Spinal cord (tissue), 10 donors: ENCODE results near the gene AGPAT4. TPM values are rescaled to one million over a fixed set of nuclear protein-coding genes. Genes with fewer than 3 reads are reported as not detected.

Experiments used
- DNase-seq, 6 donors: peaks; one replicate each; pipeline versions ENCODE4 v3.0.0 to v3.0.0-alpha.2; 2013 to 2015; ENCODE audit warnings: low spot score in 6 of 6, low read depth in 4 of 6
- H3K27ac ChIP-seq: one replicate; pipeline ENCODE4 v1.5.1; 2013; ENCODE audit warnings: low read depth, low read length, control low read depth
- H3K27me3 ChIP-seq: one replicate; pipeline ENCODE4 v1.6.1; 2013; ENCODE audit warnings: low read length; ENCODE audit not compliant: control insufficient read depth, insufficient read depth
- H3K36me3 ChIP-seq: one replicate; pipeline ENCODE4 v1.6.1; 2013; ENCODE audit warnings: low read length; ENCODE audit not compliant: control insufficient read depth, insufficient read depth
- H3K4me1 ChIP-seq: one replicate; pipeline ENCODE4 v1.6.1; 2013; ENCODE audit warnings: low read length; ENCODE audit not compliant: control insufficient read depth, insufficient read depth
- H3K4me3 ChIP-seq: one replicate; pipeline ENCODE4 v1.5.1; 2013; ENCODE audit warnings: low read depth, low read length, control low read depth
- H3K9me3 ChIP-seq: one replicate; pipeline ENCODE4 v1.6.1; 2013; ENCODE audit warnings: low read length; ENCODE audit not compliant: control insufficient read depth, insufficient read depth
- WGBS: methylation state at CpG from one replicate; pipeline ENCODE4 v1.1.5; 2013; ENCODE audit warnings: missing lambda C conversion rate; ENCODE audit not compliant: insufficient coverage; 5-methylcytosine and 5-hydroxymethylcytosine counted together
- polyA plus RNA-seq, 2 donors: library from polyadenylated mRNA; unstranded; fragments of 120-200 nt; gene quantifications; one replicate each; pipeline ENCODE4 v1.2.1, GENCODE V29; 2013; ENCODE audit not compliant: insufficient read length in 2 of 2
- total RNA-seq, 2 donors: library from RNA; depleted of rRNA in 1 of 2; stranded (reverse); fragments of 120-200 nt in 1 of 2; fragments of >200 nt in 1 of 2; gene quantifications; one replicate each; pipeline versions ENCODE4 v1.2.3 to v1.2.4, GENCODE V29; 2013 to 2014
- donor health status: healthy.

The AGPAT4 gene
- total and polyA plus RNA-seq, 4 donors: 25.6 to 51.1 (median 40.0) TPM

- H3K27me3 ChIP-seq: no peaks in the 10 kb centered on the region
- H3K27ac ChIP-seq: no peak overlapping the region
- H3K9me3 ChIP-seq: no peaks in the 10 kb centered on the region
- no peak for DNase-seq
- H3K4me3 ChIP-seq: no peak overlapping the region
- no peaks in the 10 kb centered on the region for H3K4me1 ChIP-seq
- H3K36me3 ChIP-seq: peaks cover 38% of the 10 kb centered on the region
Measured at GRCh38 chr6:161104966-161105365, 168.9 kb downstream of the AGPAT4 start.

GRCh38 chr6:161103475-161103874 is 170.4 kb downstream of the AGPAT4 start:
- no peak overlapping the region for H3K4me3 ChIP-seq
- 97% methylated on average over 4 of the region's 4 CpGs for WGBS
- no peaks in the 10 kb centered on the region for H3K9me3 ChIP-seq
- no peak overlapping the region for H3K27ac ChIP-seq
- no peak for DNase-seq
- no peaks in the 10 kb centered on the region for H3K27me3 ChIP-seq
- H3K36me3 ChIP-seq: peaks cover 33% of the 10 kb centered on the region
- no peaks in the 10 kb centered on the region for H3K4me1 ChIP-seq

- DNase-seq: peak in 5 of 6 donors; percentile 20 to 88 (median 39)
- Histone ChIP-seq H3K27me3 (no peaks in the 10 kb centered on the region), H3K36me3 (peaks cover 33% of the 10 kb centered on the region), H3K27ac (no peak overlapping the region), H3K4me3 (no peak overlapping the region), H3K4me1 (no peaks in the 10 kb centered on the region), H3K9me3 (no peaks in the 10 kb centered on the region)
- WGBS: 32% methylated on average over 3 of the region's 7 CpGs
Measured at GRCh38 chr6:161101517-161101916, 172.3 kb downstream of the AGPAT4 start.

- Histone ChIP-seq H3K4me1 (no peaks in the 10 kb centered on the region), H3K9me3 (no peaks in the 10 kb centered on the region), H3K4me3 (no peak overlapping the region), H3K27ac (no peak overlapping the region), H3K27me3 (no peaks in the 10 kb centered on the region), H3K36me3 (peaks cover 27% of the 10 kb centered on the region)
- 90% methylated on average over 3 of the region's 8 CpGs for WGBS
- no peak for DNase-seq
Measured at GRCh38 chr6:161100072-161100471, 173.8 kb downstream of the AGPAT4 start.

DNA sequence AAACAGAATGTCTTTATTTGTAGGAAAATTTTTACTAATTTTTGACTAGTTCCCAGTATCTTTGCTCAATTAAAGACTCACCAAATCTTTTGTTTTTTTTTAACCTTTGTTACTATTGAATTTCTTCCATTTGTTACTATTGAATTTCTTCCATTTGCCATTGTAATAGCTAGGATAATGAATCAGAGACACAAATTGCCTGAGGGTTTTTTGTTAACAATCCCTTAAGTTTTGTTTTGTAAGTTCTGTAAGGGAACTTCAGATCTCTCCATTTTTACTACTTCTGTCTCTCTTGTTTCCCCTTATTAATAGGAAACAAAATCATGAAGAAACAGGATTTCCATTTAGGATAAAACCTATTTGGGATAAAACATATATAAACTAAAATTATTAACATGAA is 177.9 kb downstream of the AGPAT4 start:
- H3K36me3 ChIP-seq: peaks cover 16% of the 10 kb centered on the region
- no peaks in the 10 kb centered on the region for H3K9me3 ChIP-seq
- no peaks in the 10 kb centered on the region for H3K4me1 ChIP-seq
- no peaks in the 10 kb centered on the region for H3K27me3 ChIP-seq
- no peak for DNase-seq
- no peak overlapping the region for H3K4me3 ChIP-seq
- H3K27ac ChIP-seq: no peak overlapping the region

DNA sequence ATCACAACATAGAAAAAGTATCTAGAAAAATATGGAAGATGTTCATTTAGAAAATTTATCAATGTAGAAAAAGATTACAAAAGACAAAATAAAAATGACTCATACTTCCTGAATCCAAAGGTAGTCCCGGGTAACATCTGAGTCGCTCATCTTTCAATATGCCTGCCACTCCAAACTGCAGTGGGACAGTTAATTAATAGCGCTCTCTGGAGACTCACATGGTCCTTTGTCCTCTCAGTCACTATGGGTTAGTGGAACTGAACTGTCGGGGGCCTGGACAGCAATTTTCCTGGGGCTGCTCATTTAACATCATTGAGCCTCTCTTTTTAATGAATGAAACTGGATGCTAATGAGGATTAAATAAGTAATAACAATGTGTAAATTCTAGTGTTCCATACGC is 178.9 kb downstream of the AGPAT4 start:
- H3K27me3 ChIP-seq: no peaks in the 10 kb centered on the region
- DNase-seq: peak in 1 of 6 donors; percentile 3
- no peak overlapping the region for H3K27ac ChIP-seq
- no peaks in the 10 kb centered on the region for H3K4me1 ChIP-seq
- no peaks in the 10 kb centered on the region for H3K9me3 ChIP-seq
- 50% methylated on average over 2 of the region's 5 CpGs for WGBS
- H3K36me3 ChIP-seq: peaks cover 16% of the 10 kb centered on the region
- no peak overlapping the region for H3K4me3 ChIP-seq

DNA sequence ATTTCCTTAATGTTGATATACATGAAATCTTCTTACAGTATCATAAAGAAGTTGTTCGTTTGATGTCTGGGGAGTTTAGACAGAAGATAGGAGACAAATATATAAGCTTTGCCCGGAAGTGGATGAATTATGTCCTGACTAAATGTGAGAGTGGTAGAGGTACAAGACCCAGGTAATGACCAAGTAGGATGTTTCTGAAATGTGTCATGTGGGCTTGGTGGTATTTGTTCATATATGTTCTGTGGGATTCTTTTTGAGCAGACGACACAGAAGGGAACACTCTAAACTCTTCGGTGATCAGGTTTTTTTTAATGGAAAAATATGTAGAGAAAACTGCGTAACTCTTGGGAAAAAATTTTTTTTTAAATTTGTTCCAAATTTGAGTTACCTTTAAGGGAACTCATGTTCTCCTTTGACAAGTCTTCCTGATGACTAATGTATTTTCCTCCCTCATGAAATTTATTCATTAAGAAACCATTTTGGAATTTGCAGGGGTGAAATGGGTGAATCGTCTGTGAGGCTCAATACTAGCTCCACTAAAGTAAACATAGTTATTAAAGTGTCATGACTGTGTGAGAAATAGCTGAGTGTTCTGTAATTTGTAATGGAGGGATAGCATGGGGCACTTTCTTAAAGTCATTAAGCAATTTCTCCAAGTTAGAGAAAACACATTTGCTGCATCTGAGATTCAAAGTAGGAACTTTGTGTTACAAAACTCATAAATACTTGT is 181.7 kb downstream of the AGPAT4 start:
- Histone ChIP-seq H3K27ac (no peak overlapping the region), H3K4me3 (no peak overlapping the region), H3K9me3 (no peaks in the 10 kb centered on the region), H3K4me1 (no peaks in the 10 kb centered on the region), H3K27me3 (no peaks in the 10 kb centered on the region), H3K36me3 (peaks cover 20% of the 10 kb centered on the region)
- DNase-seq: no peak
- WGBS: 96% methylated on average over 2 of the region's 6 CpGs

DNA sequence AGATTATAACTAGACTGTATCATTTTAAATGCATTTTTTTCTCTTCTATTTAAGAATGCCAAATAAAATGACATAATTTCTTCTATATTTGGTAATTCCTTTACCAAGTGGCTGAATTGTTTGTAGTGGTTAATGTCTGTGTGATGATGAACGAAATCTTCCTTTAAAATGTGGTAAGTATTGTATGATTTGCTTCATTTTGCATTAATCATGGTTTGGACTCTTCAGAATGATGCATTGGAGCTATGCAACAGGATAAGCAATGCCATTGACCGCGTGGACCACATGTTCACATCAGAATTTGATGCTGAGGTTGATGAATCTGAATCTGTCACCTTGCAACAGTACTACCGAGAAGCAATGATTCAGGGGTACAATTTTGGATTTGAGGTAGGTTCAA is 182.7 kb downstream of the AGPAT4 start:
- DNase-seq: no peak
- WGBS: 100% methylated on average over 4 of the region's 4 CpGs
- H3K4me3 ChIP-seq: no peak overlapping the region
- H3K36me3 ChIP-seq: peaks cover 22% of the 10 kb centered on the region
- H3K27ac ChIP-seq: no peak overlapping the region
- no peaks in the 10 kb centered on the region for H3K9me3 ChIP-seq
- no peaks in the 10 kb centered on the region for H3K27me3 ChIP-seq
- H3K4me1 ChIP-seq: no peaks in the 10 kb centered on the region

DNA sequence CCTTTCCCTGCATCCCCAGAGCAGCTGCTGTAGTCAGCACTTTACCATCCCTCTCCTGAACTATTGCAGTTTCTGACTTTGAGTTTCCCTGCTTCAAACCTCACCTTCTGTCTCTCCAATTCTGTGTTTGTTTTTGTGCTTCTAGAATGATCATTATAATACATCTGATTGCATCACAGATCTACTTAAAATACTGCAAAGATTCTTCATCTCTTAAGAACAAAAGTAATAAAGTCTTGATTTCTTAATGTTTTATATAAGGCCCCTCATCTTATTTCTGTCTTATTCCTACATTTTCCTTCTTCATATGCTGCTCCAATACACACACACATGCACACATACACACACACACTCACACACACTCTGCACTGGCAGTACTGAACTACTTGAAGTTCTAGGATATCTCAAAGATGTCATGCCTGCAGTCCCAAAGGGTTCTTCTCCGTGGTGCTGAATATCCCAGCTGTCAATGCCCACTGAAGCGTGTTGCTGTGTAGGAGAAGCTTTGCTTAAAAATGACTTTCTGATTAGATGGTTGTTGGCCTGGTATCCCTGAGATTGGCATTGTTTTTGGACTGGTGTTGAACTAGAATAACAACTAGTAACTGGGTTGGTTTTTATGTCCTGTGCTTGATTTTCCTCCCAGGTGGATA is 185.1 kb downstream of the AGPAT4 start:
- Histone ChIP-seq H3K27ac (no peak overlapping the region), H3K4me3 (no peak overlapping the region), H3K27me3 (no peaks in the 10 kb centered on the region), H3K4me1 (no peaks in the 10 kb centered on the region), H3K36me3 (peaks cover 23% of the 10 kb centered on the region), H3K9me3 (no peaks in the 10 kb centered on the region)
- 57% methylated on average over 2 of the region's 2 CpGs for WGBS
- DNase-seq: peak in 1 of 6 donors; percentile 18

DNA sequence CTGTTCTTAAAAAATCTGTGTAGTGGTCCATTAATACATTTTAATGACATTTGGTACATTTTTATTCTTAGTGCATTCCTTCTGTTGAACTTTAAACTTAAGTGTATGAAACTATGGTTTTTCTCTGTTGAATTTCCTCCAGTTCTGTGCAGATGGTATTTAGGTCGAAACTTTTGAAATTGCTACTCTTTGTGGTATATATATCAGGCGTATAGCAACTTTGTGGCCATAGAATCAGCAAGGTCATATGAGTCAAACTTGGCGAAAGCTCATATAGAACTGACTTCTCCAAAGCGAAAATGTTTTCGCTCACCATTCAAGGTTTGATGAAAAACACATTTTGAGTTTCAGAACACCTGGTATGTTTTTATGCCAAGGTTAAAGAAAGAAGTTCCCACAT is 188.6 kb downstream of the AGPAT4 start:
- WGBS: 97% methylated on average over 4 of the region's 5 CpGs
- no peaks in the 10 kb centered on the region for H3K9me3 ChIP-seq

More for the DNA sequence above, 188.6 kb downstream of the AGPAT4 start:
- Histone ChIP-seq H3K36me3 (peaks cover 46% of the 10 kb centered on the region), H3K4me3 (no peak overlapping the region), H3K27ac (no peak overlapping the region), H3K4me1 (no peaks in the 10 kb centered on the region), H3K27me3 (no peaks in the 10 kb centered on the region)
- DNase-seq: no peak
